ENCODE measurements around the gene FXYD1.
"Not testable (repeated sequence)": the region's sequence is repeated elsewhere in the genome, so short reads cannot be mapped to it uniquely, and the experiment has no call there.

FXYD1 gene

DNA sequence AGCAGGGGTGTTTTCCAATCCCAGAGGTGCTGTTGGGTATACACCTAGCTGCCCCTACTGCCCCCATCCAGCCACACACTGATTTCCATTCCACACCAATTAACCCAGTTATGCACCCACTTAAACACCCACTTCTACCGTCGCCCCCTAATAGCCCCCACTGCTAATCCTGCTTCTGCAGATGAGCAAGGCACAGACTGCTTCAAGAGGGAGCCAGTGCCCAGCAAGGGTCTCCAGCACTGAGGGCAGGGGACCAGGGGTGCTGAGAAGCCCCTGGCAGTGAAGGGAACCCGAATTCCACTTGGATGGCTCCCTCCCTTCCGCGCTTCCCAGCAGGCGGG, 5.6 kb downstream of the FXYD1 start:
- no peak for DNase-seq

DNA sequence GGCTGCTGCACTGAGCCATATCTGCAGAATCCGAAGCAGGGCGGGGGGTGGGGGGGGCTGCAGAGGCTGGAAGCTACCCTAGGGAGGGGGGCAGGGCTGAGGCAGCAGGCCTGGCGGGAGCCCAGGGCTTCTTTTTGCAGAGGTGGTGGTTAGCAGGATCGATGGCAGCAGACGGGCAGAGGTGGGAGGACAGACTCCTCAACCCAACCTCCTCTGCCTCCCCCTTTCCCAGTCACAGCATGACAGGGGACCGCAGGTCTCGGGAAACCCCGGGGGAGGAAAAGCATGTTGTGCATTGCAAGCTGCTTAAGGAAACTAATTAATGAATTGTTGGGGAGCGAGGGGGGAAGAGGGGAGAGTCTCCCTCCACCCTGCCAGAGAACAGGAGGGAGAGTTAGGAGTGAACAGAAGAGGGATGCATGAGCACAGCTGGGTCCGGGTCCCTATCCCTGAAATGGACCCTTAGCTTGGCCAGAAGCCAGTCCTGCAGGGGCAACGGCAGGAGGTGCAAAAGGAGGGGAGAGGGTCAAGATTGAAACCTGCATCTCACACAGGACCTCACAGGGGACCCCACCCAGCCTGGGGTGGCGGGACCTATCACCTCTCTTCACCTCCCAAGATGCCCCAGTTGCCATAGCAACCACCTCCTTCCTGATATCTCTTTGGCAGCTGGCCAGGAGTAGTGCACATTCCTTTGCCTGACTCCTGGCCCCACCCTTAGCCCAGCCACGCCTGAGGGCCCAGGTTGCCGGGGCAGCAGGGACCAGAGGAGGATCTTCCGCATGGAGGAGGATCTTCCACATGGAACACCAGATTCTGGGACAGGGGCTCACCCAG, 6.2 kb downstream of the FXYD1 start:
- no peak for DNase-seq

DNA sequence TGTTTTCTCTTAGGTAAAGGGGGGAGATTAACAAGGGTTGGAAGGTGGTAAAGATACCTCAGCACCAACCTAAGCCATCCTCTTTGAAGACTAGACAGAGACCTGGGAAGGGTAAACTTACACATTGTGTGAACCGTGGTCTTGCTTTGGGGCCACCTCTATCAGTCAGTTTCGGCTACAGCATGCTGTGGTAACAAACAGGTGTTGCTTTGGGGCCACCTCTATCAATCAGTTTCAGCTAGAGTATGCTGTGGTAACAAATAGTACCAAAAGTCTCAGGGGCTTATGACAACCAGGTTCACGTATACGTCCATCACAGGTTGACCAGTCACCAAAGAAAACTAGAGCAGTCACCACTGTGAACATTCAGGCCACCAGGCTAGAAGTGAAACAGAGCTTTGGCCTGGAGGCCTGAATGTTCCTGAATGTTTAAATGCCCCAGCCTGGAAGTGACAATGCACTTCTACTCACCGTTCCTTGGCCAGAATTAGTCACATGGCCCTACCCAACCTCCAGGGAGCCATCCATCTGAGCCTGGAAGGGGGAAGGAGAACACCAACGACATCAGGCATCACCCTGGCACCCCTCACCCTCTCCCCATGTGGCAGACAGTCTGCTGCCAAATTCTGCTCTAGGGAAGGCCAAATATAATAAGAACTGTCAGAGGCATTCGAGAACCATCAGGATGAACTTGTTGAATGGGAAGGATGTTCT, 8.3 kb downstream of the FXYD1 start:
- no peak for DNase-seq

DNA sequence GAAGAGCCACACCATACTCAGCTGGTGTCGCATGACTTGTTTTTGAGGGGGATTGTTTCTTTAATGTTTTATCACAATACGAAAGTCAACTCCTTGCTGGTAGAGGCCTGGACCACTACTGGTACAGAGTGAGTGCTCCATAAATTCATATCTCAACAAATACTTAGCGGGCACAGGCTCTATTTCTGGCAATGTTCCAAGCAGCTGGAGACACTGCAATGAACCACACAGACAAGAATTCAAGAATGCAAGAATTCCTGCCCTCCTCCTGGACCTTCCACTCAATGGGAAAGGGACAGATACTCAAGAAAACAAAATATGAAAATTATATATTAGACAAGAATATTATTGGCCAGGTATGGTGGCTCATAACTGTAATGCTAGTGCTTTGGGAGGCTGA, 10.8 kb downstream of the FXYD1 start:
- no peak for DNase-seq

DNA sequence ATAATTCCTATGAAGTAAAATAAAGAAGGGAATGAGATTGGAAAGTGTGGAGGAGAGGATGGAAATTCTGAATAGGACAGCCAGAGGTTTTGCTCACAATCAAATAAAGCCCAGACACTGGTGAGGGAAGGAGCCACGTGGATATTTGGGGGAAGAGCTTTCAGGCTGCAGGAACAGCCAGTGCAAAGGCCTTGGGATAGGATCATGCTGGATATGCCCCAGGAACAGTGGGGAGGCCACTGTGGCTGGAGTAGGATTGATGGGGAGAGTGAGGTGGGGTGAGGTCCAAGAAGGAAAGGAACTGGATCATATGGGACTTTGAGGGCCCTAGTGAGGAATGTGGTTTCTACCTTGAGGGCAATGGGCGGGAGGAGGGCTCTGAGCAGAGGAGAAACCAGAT, 11.8 kb downstream of the FXYD1 start:
- DNase-seq = no peak

DNA sequence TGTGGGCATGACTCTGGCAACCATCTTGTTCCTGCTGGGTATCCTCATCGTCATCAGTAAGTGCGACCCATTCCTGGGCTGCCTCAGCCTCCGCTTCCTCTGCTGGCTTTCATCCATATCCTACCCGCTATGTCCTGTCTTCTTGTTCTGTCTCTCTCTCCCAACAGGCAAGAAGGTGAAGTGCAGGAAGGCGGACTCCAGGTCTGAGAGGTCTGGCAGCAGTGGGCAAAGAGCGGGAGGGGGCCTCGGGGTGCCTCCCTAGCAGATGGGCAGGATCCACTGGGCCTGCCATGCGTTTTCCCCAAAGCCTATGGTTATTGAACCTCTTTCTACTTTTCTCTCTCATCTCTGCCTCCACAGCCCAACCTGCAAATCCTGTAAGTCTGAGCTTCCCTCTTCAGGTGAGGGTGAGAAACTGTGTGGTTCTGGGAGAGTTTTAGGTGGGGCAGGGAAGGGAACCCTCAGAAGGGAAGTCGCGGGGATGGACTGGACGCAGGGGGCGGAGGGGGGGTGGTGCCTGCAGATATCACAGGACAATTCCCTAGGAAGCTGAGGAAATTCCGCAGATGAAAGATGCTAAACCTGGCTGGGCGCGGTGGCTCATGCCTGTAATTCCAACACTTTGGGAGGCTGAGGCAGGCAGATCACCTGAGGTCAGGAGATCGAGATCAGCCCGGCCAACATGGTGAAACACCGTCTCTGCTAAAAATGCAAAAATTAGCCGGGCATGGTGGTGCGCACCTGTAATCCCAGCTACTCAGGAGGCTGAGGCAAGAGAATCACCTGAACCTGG, 12.8 kb downstream of the FXYD1 start:
- DNase-seq = no peak

DNA sequence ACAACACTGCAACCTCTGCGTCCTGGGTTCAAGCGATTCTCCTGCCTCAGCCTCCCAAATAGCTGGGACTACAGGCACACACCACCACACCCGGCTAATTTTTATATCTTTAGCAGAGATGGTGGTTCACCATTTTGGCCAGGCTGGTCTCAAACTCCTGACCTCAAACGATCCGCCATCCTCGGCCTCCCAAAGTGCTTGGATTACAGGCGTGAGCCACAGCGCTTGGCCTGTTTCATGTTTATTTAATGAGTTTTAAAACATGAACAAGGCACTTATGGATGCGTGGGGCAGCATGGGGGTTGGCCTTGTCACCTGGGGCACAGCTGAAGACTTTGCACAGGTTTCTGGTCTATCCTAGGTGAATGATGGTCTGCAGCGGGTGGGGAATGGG, 14.5 kb downstream of the FXYD1 start:
- DNase-seq = not testable (repeated sequence)

DNA sequence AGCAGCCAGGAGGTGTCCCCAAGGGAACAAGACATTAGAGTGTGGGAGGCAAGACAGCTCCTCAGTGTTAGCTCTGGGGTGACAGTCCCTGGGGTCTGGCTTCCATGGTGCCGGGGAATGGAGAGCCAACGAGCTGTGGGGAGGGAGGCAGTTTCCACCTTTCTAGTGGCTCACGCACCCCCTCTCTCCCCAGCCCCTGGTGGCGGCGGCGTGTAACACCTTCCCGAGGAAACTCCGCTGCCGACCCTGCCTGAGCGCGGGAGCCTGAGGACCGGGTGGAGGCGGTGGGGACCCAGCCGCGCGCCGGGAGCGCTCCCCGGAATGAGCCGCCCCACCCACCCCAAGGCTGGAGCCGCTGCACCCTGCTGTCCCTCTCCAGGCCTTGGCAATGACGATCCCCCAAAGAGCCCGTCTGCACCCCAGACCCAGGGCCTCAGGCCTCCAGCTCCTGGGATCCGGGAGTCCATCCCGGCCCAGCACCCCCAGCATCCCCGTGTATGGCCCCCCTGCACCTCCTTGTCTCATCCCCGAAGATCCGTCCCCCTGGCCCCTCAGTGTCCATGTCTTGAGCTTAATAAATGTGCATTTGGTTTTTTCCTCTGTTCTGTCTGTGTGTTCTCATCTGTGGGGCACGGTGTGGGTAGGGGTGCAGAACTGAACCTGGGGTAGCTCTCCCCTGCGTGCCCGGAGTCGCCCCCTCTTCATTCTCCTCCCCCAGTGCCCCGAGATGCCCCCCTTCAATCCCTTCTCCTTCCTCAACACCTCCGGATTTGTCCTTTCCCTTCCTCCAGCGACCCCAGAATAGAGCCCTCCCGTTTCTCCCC, 15.3 kb downstream of the FXYD1 start:
- no peak for DNase-seq

DNA sequence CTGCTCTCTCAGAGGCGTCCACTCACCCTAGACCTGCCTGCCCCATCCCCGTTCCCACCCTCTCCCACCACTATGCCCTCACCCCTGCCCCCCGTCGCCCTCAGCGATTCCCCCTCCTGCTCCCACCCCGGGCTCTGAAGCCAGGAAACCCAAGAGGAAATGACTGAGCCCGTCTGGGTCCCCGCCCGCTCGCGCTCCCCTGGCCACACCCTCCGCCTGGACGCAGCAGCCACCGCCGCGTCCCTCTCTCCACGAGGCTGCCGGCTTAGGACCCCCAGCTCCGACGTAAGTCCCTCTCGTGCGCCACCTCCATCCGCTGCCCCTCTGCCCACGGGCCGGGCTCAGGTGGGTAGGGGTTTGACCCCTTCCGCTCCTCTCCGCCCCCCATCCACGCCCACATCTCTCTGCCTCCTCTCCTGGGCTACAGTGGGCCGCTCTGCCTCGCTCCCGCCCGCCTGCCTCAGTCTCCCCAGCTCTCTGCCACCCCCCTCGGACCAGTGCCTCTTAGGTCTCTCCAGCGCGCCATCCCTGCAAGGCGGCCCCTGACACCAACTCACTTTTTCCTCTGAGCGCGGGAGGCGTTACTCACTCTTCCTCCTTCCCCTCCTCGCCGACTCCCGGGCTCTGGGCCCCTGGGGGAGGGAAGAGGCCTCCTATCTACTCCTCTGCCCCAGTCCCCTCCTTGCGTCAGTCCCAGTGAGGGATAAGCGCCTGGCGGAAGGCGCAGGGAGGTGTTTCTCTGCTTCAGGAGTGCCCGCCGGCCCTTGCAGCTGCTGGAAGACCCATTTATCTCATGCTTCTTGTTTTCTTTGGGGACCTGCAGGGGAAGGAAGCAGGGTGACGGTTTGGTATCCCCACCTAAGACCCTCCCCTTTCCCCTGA, 16.1 kb downstream of the FXYD1 start, which contains the start of gene FXYD5:
Gene FXYD5 (plus strand): TSS at position 211 of the 882 bp plus-strand sequence. CDS start 816 bp downstream, outside the sequence.
- no peak for DNase-seq

DNA sequence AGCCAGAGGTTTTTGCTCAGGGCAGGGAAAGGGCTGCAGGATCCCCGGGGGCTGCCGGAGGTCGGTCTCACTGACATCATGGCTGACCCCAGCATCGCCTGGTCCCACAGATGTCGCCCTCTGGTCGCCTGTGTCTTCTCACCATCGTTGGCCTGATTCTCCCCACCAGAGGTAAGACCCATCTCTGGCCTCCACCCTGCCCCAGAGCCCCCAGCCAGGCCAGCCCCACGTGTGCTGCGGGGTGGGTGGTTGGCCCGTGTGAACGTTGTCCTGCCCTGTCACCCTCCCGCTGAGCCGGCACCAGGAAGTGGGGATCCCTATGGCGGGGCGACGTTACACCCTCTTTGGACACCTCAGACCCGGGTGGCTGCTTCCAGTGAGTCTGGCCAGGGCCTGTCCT, 16.8 kb downstream of the FXYD1 start:
- DNase-seq = no peak

DNA sequence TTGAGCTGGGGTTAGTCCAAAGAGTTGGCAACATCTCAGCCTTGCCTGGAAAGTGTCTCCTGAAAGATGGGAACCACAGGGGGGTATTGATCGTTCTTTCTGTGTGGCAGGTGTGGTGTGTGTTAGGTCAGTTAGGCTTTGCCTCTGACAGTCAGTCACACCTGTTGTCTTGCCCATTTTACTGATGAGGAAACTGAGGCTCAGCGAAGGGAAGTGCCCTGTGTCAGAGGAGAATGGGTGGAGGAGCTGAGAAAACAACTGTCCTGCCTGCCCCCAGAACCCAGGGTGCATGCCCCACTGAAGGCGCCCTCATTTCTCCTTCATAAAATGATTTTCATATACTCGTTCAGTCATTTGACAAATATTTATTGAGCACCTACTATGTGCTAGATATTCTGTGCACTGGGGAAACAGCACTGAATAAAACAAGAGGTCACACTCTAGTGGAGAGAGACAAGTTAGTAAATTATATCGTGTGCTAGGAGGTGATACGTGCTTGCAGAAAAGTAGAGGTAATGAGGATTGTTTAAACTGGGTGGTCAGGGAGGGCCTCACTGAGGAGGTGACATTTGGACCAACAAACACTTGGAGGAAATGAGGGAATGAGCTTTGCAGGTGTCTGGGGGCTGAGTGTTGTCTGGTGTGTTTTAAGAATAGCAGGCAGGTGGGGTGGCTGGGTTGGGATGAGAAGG, 17.5 kb downstream of the FXYD1 start:
- no peak for DNase-seq

DNA sequence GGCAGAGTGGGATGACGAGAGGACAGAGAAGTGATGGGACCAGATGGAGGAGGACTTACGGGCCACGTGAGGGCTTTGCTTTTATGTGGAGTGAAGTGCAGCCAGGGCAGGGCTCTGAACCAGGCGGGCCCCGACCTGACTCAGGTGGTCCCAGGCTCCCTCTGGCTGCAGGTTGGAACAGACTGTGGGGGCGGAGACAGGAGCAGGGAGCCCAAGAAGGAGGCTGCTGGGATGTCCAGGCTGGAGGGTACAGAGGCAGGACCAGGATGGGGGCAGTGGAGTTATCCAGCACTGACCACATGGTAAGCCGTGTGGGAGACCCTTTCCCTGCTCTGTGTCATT, 18.0 kb downstream of the FXYD1 start:
- no peak for DNase-seq

DNA sequence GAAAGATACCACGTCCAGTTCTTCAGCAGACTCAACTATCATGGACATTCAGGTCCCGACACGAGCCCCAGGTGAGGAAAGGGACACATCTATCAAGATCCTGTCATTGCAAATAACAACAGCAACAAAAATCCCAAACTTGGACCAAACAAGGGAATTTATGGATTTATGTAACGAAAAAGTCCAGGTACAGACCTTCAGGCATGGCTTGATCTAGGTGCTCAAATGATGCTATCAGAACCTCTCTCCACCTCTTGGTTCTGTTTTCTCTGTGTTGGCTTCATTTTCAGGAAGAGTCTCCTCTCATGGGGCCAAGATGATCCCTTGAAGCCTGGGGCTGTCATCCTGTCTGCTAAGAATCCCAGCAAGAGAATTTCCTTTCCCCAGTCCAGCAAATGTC, 18.8 kb downstream of the FXYD1 start:
- no peak for DNase-seq

DNA sequence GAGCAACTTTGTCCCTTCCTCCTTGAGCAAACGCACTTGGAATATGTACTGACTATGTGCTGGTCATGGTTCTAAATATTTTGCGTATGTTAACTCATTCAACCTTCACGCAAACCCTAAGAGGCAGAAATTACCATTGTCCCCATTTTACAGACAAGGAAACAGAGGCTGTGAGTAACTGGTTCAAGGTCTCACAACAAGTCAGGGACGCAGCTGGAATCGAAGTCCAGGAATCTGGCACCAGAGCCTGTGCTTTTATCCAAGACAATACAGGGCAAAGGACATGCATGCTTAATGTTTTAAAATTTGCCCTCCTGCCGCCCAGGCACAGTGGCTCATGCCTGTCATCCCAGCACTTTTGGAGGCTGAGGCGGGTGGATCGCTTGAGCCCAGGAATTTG, 21.0 kb downstream of the FXYD1 start:
- no peak for DNase-seq

DNA sequence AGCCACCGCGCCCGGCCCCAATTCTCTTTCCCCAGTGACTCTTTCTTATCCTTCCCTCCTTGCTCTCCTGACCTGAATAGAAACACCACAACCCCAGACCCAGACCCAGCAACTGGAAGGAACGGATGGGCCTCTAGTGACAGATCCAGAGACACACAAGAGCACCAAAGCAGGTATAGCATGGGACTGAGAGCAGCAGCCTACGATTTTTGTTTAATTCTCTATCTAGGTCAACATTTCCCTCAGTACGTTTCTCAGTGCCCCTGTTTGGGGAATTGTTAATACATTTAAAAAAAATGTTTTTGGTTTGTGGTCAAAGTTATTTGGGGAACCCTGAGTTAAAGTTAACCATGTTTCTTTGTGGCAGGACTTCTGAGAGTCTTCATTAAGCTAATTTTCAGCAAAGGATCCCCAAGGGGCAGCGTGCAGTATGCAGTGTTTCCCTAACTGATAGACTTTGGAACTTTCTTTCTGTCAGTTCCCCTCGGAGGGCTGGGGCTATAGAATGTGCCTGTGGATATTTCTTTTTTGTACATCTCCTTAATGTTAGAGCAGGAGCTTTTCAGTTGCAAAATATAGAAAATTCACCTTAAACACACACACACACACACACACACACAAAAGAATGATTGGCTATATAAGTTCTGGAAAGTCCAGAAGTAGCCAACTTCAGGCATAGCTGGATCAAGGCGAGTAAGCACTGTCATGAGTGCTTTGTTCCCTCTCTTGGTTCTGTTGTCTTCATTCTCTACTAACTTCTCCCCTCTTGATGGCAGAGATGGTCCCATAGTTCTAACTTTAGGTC, 22.2 kb downstream of the FXYD1 start:
- no peak for DNase-seq

DNA sequence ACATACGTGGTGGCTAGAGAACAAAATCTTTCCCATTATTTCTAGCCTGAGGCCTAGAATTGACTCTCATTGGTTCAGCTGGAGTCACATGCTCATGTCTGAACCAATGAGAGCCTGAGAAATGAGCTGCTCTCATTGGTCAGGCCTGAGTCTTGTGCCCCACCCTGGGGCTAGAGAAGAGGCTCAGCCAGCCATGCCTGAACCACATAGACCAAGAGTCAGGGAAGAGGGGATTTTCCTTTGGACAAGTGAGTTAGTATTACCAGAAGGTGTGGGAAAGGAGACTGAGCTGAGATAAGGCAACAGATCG, 22.8 kb downstream of the FXYD1 start:
- DNase-seq = no peak

DNA sequence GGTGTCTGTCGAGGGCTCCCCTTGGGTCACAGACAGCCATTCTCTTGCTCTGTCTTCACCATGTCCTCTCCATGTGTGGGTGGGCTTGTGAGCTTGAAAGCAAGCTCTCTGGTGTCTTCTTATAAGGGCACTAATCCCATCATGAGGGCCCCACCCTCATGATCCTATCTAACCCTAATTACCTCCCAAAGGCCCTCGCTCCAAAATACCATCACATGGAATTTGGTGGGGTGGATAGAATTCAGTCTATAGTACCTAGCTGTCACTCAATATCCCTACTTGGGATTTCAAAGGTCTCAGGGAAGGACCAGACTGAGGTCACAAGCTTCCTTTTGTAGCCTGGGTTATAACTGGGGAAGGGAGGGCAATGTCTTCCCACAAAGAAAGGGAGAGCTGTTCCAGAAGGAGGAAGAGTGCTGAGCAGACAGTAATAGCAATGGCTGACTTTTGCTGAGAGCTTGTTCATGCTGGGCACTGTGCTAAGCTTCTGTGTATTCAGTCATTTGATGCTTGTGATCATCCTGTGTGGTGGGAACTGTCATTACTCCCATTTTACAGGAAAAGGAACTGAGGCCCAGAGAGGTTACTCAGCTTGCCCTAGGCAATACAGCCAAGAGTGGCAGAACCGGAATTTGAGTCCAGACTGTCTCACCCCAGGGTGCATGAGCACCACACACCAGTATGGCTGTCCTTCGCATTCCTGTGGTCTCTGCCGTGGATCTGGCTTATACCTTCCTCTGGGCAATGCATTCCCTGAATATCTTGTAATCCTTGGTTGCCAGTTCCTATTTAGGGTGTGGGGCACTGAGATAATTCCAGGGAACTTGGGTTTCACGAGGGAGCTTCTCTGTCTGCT, 24.1 kb downstream of the FXYD1 start:
- no peak for DNase-seq

DNA sequence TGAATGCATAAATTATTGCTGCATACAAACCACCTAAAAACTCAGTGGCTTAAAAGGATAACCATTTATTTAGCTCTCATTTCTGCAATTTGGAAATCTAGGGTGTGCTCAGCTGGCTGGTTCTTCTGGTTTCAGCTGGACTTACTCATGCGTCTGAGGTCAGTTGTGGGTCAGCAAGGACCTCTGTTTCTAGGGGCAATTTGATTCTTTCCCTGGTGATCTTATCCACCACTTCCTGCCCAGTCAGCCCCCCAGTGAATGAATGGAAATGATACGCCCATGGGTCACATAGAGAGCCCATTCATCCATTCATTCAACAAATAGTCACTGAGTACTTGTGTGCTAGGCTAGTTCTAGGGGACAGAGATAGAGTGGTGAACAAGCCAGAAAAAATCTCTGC, 25.8 kb downstream of the FXYD1 start:
- no peak for DNase-seq

Data from NCI-H1092 (cell line).